CD4-positive, alpha-beta T cell (primary cell): ENCODE measurements around the gene EXD3. TPM values are rescaled to one million over a fixed set of nuclear protein-coding genes. Genes with fewer than 3 reads are reported as not detected.

ENCODE experiments used
- ATAC-seq: fragments of 200-7000 bp; cut with Tn5 transposase; one replicate; pipeline ENCODE4 v1.10.0; 2022; ENCODE audit warnings: mild to moderate bottlenecking; ENCODE audit not compliant: poor library complexity
- CTCF ChIA-PET: fragments of 350-600 bp; sonication (Branson Sonifier 250); formaldehyde crosslinking; loops from one replicate; lab custom pipeline; 2021; ENCODE audit warnings: antibody characterized with exemption, inconsistent platforms; lab: Charles Lee
- POLR2A ChIA-PET: fragments of 350-600 bp; sonication (Branson Sonifier 250); formaldehyde crosslinking; loops from one replicate; lab custom pipeline; 2021; ENCODE audit warnings: antibody characterized with exemption, inconsistent platforms; lab: Charles Lee
- DNase-seq, 14 experiments: peaks; one replicate each; pipeline ENCODE4 v3.0.0-alpha.2; 2013 to 2020; ENCODE audit warnings: mixed read lengths in 2 of 14
- H3K27ac ChIP-seq, 2 donors: one replicate each; pipeline versions ENCODE4 v1.5.1 to v1.7.0; 2013; ENCODE audit warnings: low read length in 2 of 2, low read depth in 1 of 2, mild to moderate bottlenecking in 1 of 2
- H3K27me3 ChIP-seq, 2 experiments: 1 replicate in 1 of 2; 2 replicates in 1 of 2; pipeline versions ENCODE4 v1.6.1 to v1.7.0; 2013; ENCODE audit warnings: low read length in 2 of 2, control low read depth in 1 of 2, mild to moderate bottlenecking in 1 of 2, moderate library complexity in 1 of 2; ENCODE audit not compliant: insufficient read depth in 2 of 2, control insufficient read depth in 1 of 2
- H3K36me3 ChIP-seq: one replicate; pipeline ENCODE4 v1.6.1; 2013; ENCODE audit warnings: low read length, control low read depth; ENCODE audit not compliant: insufficient read depth
- H3K4me1 ChIP-seq: one replicate; pipeline ENCODE4 v1.6.1; 2013; ENCODE audit warnings: low read length, control low read depth; ENCODE audit not compliant: insufficient read depth
- H3K4me3 ChIP-seq: one replicate; pipeline ENCODE4 v1.5.1; 2013; ENCODE audit warnings: mild to moderate bottlenecking, low read length, moderate library complexity
- H3K9me3 ChIP-seq, 2 experiments: 1 replicate in 1 of 2; 2 replicates in 1 of 2; pipeline versions ENCODE4 v1.6.1 to v1.7.0; 2013; ENCODE audit warnings: low read length in 2 of 2, mild to moderate bottlenecking in 2 of 2, control low read depth in 1 of 2, moderate library complexity in 1 of 2; ENCODE audit not compliant: control insufficient read depth in 1 of 2, insufficient read depth in 1 of 2
- H3K27ac Mint-ChIP-seq: one replicate; pipeline ENCODE4 v1.8.0; 2020; ENCODE audit warnings: mixed read lengths
- H3K27me3 Mint-ChIP-seq: one replicate; pipeline ENCODE4 v1.8.0; 2021; ENCODE audit warnings: mixed read lengths
- H3K36me3 Mint-ChIP-seq: one replicate; pipeline ENCODE4 v1.8.0; 2021; ENCODE audit warnings: low read depth, mixed read lengths
- H3K4me1 Mint-ChIP-seq: one replicate; pipeline ENCODE4 v1.8.0; 2021; ENCODE audit warnings: low read depth, mixed read lengths
- H3K4me3 Mint-ChIP-seq: one replicate; pipeline ENCODE4 v1.8.0; 2020; ENCODE audit warnings: mild to moderate bottlenecking, mixed read lengths
- H3K9me3 Mint-ChIP-seq: one replicate; pipeline ENCODE4 v1.8.0; 2020; ENCODE audit warnings: mixed read lengths
- intact Hi-C, 2 experiments: fragments of 100-400 bp; cut with DNase I in 1 of 2; cut with micrococcal nuclease in 1 of 2; formaldehyde crosslinking; loops; one replicate each; pipeline versions ENCODE4 v1.15.1 to v1.9.0; 2023 to 2025; cut with DNase I, micrococcal nuclease
- total RNA-seq, 174 experiments: library from RNA in 2 of 174; stranded (reverse) in 2 of 174; gene quantifications; one replicate each; pipeline ENCODE4 v1.2.3 and lab custom pipeline; 2021 to 2026
- TF ChIP-seq, protein P1 (sequence below): fragments of 200-600 bp; IDR thresholded peaks from one replicate; pipeline ENCODE4 v1.8.0; 2022; ENCODE audit warnings: antibody characterized with exemption, mild to moderate bottlenecking

Gene EXD3
- total RNA-seq, 2 experiments from 2014 or later = 14.9 to 16.9 TPM

DNA sequence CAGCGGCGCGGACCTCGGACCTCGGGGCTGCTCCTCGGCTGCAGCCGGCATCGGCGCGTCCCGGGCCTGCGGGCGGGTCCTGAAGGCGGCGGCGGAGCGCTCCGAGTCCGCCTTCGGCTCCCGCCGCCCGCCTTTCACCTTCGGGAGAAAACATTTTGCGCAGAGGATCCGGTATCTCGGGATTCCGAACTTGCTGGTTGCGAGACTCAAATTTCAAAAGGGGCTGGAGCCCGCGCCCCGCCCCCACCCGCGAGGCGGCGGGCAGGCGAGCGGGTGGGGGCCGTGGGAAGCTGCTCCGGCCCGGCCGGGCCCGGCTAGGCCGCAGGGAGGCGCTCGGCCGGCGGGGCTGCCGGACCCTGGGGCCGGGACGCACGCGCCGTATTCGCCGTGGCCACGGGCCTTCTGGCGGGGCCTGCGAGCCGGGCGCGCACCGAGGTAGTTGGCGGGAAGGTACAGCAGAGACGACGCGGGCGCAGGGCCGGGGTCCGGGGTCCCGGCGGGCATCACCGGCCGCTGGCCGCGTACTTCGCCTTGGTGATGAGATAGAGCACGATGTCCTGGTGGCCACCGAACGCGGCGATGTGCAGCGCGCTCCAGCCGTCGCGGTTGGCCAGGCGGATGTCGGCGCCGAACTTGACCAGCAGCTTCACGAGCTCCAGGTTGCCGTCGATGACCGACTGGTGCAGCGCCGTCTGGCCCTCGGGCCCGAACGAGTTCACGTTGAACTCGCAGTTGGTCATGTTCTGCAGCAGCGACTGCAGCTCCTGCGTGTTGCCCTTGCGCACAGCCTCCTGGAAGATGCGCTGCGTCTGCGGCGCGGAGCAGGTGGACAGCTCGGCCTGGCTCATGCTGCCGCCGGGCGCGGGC lies 121.6 kb downstream of the EXD3 start:
- H3K27ac ChIP-seq = no peak overlapping the region
- H3K9me3 ChIP-seq = peaks cover 0 to 13% of the 10 kb centered on the region in 2 experiments
- DNase-seq = peak in 3 of 14 experiments; percentile 38 to 62 (median 55)
- Mint-ChIP-seq H3K27ac (no peak overlapping the region), H3K4me3 (peak overlapping the region; percentile 48), H3K36me3 (no peaks in the 10 kb centered on the region), H3K9me3 (no peaks in the 10 kb centered on the region), H3K4me1 (peaks cover 11% of the 10 kb centered on the region), H3K27me3 (peaks cover 21% of the 10 kb centered on the region)
- H3K4me1 ChIP-seq = peaks cover 42% of the 10 kb centered on the region
- TF ChIP-seq, protein P1, sequence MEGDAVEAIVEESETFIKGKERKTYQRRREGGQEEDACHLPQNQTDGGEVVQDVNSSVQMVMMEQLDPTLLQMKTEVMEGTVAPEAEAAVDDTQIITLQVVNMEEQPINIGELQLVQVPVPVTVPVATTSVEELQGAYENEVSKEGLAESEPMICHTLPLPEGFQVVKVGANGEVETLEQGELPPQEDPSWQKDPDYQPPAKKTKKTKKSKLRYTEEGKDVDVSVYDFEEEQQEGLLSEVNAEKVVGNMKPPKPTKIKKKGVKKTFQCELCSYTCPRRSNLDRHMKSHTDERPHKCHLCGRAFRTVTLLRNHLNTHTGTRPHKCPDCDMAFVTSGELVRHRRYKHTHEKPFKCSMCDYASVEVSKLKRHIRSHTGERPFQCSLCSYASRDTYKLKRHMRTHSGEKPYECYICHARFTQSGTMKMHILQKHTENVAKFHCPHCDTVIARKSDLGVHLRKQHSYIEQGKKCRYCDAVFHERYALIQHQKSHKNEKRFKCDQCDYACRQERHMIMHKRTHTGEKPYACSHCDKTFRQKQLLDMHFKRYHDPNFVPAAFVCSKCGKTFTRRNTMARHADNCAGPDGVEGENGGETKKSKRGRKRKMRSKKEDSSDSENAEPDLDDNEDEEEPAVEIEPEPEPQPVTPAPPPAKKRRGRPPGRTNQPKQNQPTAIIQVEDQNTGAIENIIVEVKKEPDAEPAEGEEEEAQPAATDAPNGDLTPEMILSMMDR = no peak
- POLR2A ChIA-PET = interaction anchor here (0.7 to 2.2 kb wide), 9 partner anchors 12 to 215 kb away, joined by 3 to 11 read pairs (median 5); partner anchors contain the start of genes EXD3, MAN1B1, NELFB and NOXA1
- H3K36me3 ChIP-seq = no peaks in the 10 kb centered on the region
- CTCF ChIA-PET = interaction anchor here (0.6 to 1.7 kb wide), 8 partner anchors 10 to 215 kb away, joined by 3 to 5 read pairs (median 3); partner anchors contain the start of gene MAN1B1
- H3K4me3 ChIP-seq = peak overlapping the region; percentile 51
- intact Hi-C loops = loop anchor here in 1 of 2 experiments (5.0 kb wide), 1 partner anchor 161 kb away; no protein-coding TSS in a partner anchor
- peaks cover 39 to 47% of the 10 kb centered on the region in 2 experiments for H3K27me3 ChIP-seq
- ATAC-seq = peak; percentile 13

DNA sequence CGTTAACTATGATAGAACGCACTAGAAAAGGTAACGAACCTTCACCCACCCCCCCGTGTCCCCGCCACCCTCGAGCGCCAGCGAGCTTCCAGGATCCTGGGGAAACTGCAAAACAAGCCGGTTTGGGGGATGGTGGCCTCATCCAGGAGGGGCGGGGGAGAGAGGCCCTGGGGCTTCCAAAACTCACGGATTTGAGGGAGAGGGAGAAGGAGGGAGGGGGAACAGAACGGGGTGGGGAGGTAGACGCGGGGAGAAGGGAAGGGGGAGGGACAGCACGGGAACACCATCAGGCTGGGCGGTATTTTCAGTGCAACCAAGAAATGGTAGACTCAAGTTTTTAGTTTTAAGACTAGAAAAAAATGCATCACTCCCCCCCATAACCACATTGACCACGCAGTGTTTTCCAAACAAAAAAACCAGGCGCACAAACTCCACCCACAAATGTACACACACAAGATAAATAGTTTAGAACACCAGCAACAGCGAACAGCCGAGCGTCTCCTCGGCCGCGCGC lies 122.3 kb downstream of the EXD3 start:
- intact Hi-C loops = loop anchor here in 1 of 2 experiments (5.0 kb wide), 1 partner anchor 162 kb away; no protein-coding TSS in a partner anchor
- H3K27ac Mint-ChIP-seq = no peak overlapping the region

DNA sequence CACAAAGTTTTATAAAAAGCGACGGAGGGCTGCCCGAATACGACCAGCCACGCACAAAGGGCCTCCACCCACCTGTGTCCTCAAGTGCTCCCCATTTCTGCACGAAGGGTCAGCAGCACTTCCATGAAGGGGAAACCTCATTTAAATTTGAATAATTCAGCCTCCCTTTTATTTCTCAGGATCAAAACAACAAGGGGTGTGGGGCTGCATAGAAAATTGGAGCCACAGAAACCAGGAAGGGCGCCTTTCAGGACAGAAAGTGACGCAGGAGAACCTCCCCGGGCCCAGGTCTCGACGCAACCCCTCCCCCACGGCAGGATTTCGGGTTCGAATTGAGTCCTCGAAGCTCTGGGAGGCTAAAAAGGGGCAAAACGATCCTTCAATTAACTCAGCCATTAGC lies 123.0 kb downstream of the EXD3 start:
- H3K27me3 Mint-ChIP-seq = peaks cover 23% of the 10 kb centered on the region
- H3K4me1 Mint-ChIP-seq = peaks cover 5% of the 10 kb centered on the region
- Histone ChIP-seq H3K27ac (no peak overlapping the region), H3K36me3 (no peaks in the 10 kb centered on the region), H3K27me3 (peaks cover 45 to 53% of the 10 kb centered on the region in 2 experiments), H3K4me1 (peaks cover 35% of the 10 kb centered on the region), H3K9me3 (peaks cover 0 to 19% of the 10 kb centered on the region in 2 experiments), H3K4me3 (no peak overlapping the region)
- H3K27ac Mint-ChIP-seq = no peak overlapping the region
- POLR2A ChIA-PET = no interaction called here
- TF ChIP-seq, protein P1 = no peak
- no peaks in the 10 kb centered on the region for H3K9me3 Mint-ChIP-seq
- DNase-seq (no peak), ATAC-seq (no peak)
- intact Hi-C loops = loop anchor here in 1 of 2 experiments (5.0 kb wide), 2 partner anchors 147 to 162 kb away; no protein-coding TSS in a partner anchor
- CTCF ChIA-PET = no interaction called here
- H3K36me3 Mint-ChIP-seq = no peaks in the 10 kb centered on the region
- peak overlapping the region; percentile 51 for H3K4me3 Mint-ChIP-seq

More for the DNA sequence above, 122.3 kb downstream of the EXD3 start:
- Mint-ChIP-seq H3K36me3 (no peaks in the 10 kb centered on the region), H3K4me1 (peaks cover 10% of the 10 kb centered on the region), H3K9me3 (no peaks in the 10 kb centered on the region), H3K4me3 (peak overlapping the region; percentile 82), H3K27me3 (peaks cover 21% of the 10 kb centered on the region)
- H3K36me3 ChIP-seq = no peaks in the 10 kb centered on the region
- POLR2A ChIA-PET = interaction anchor here (1.9 kb wide), 1 partner anchor 122 kb away, joined by 7 read pairs; the partner anchor contains the start of genes EXD3 and NOXA1
- H3K27me3 ChIP-seq = peaks cover 42 to 50% of the 10 kb centered on the region in 2 experiments
- no peak for ATAC-seq
- TF ChIP-seq, protein P1 = no peak
- CTCF ChIA-PET = no interaction called here
- no peak for DNase-seq
- H3K4me3 ChIP-seq = no peak overlapping the region
- peaks cover 39% of the 10 kb centered on the region for H3K4me1 ChIP-seq
- H3K9me3 ChIP-seq = peaks cover 0 to 16% of the 10 kb centered on the region in 2 experiments
- no peak overlapping the region for H3K27ac ChIP-seq
